Left lung (tissue), 14 donors: ENCODE measurements around the gene SMKR1. TPM values are rescaled to one million over a fixed set of nuclear protein-coding genes. Genes with fewer than 3 reads are reported as not detected.
A peak's percentile ranks its signal among the peaks of the same experiment; 100 is the strongest.

ENCODE experiments used
- ATAC-seq: fragments of 200-7000 bp; cut with Tn5 transposase; one replicate; pipeline ENCODE4 v1.9.1; 2020; ENCODE audit warnings: moderate library complexity
- DNase-seq, 4 donors: peaks; one replicate each; pipeline ENCODE4 v3.0.0-alpha.2; 2013 to 2020
- H3K27ac ChIP-seq, 2 donors: fragments of 200-600 bp; sonication (generic) in 1 of 2; one replicate each; pipeline versions ENCODE4 v1.5.0 to v1.8.0; 2020 to 2021
- H3K27me3 ChIP-seq, 2 donors: fragments of 200-600 bp; sonication (generic) in 1 of 2; one replicate each; pipeline versions ENCODE4 v1.5.0 to v1.8.0; 2020 to 2021
- H3K36me3 ChIP-seq, 2 donors: fragments of 200-600 bp; sonication (generic) in 1 of 2; one replicate each; pipeline versions ENCODE4 v1.5.0 to v1.8.0; 2020 to 2021
- H3K4me1 ChIP-seq, 2 donors: fragments of 200-600 bp; one replicate each; pipeline ENCODE4 v1.8.0; 2021
- H3K4me3 ChIP-seq, 2 donors: fragments of 200-600 bp; sonication (generic) in 1 of 2; one replicate each; pipeline versions ENCODE4 v1.5.0 to v1.8.0; 2020 to 2021; ENCODE audit warnings: mild to moderate bottlenecking in 1 of 2
- H3K9me3 ChIP-seq, 2 donors: fragments of 200-600 bp; sonication (generic) in 1 of 2; one replicate each; pipeline versions ENCODE4 v1.5.0 to v1.8.0; 2020 to 2021
- intact Hi-C, 2 donors: fragments of 100-400 bp; cut with DNase I; formaldehyde crosslinking; loops; one replicate each; pipeline versions ENCODE4 v1.11.2 to v1.14.2; 2022
- long read RNA-seq, 12 donors: library from polyadenylated mRNA in 2 of 12; unstranded in 2 of 12; transcript quantifications; one replicate each; pipeline ENCODE4 v2.0.0 and lab custom pipeline, GENCODE V29; 2019 to 2026
- polyA plus RNA-seq, 6 donors: library from polyadenylated mRNA; unstranded; fragments of 120-200 nt; gene quantifications; one replicate each; pipeline ENCODE4 v1.2.1, GENCODE V29; 2013; ENCODE audit not compliant: insufficient read length in 6 of 6
- total RNA-seq, 2 donors: library from RNA; stranded (reverse); fragmentation: NEBNext Ultra II Directional; extraction: Animal tissue kit (Norgen Biotek cat#: 25700); gene quantifications; one replicate each; pipeline ENCODE4 v1.2.1, GENCODE V29; 2021
- TF ChIP-seq, protein P1 (sequence below), 2 donors: fragments of 200-600 bp; sonication (generic) in 1 of 2; IDR thresholded peaks; one replicate each; pipeline versions ENCODE4 v1.5.0 to v1.8.0; 2021; ENCODE audit warnings: antibody characterized with exemption in 2 of 2
- donor health status: DM: no; HTN: yes; CAD: no.
- donor health status: DM: no; HTN: no; CAD: no.

SMKR1 gene
- total RNA-seq (1 to 10 TPM in 1 of 2 donors, not detected in 1; 1.0 TPM), polyA plus RNA-seq (under 1 TPM; 0.16 to 1.00 (median 0.49) TPM)
- long read RNA-seq, donor 1, partial matches to known transcripts: 0 of 2 reads
- long read RNA-seq, donor 1, other reads (novel, unspliced or antisense): 0 of 2 reads
- long read RNA-seq, donor 2: 0 reads
- long read RNA-seq, donor 3: 0 reads
- long read RNA-seq, donor 4: 0 reads
- long read RNA-seq, donor 5: 0 reads
- long read RNA-seq, donor 6: 0 reads
- long read RNA-seq, donor 7: 0 reads
- long read RNA-seq, donor 8: 0 reads
- long read RNA-seq, donor 9: 0 reads
- long read RNA-seq, donor 10, partial matches to known transcripts: 0 of 2 reads
- long read RNA-seq, donor 10, other reads (novel, unspliced or antisense): 0 of 2 reads
- long read RNA-seq, donor 11, transcript SMKR1-201 (2 exons, 1,035 nt): major isoform, 6 of 7 reads
- long read RNA-seq, donor 11, partial matches to known transcripts: 0 of 7 reads
- long read RNA-seq, donor 11, other reads (novel, unspliced or antisense): 0 of 7 reads
- long read RNA-seq, donor 12: 0 reads

DNA sequence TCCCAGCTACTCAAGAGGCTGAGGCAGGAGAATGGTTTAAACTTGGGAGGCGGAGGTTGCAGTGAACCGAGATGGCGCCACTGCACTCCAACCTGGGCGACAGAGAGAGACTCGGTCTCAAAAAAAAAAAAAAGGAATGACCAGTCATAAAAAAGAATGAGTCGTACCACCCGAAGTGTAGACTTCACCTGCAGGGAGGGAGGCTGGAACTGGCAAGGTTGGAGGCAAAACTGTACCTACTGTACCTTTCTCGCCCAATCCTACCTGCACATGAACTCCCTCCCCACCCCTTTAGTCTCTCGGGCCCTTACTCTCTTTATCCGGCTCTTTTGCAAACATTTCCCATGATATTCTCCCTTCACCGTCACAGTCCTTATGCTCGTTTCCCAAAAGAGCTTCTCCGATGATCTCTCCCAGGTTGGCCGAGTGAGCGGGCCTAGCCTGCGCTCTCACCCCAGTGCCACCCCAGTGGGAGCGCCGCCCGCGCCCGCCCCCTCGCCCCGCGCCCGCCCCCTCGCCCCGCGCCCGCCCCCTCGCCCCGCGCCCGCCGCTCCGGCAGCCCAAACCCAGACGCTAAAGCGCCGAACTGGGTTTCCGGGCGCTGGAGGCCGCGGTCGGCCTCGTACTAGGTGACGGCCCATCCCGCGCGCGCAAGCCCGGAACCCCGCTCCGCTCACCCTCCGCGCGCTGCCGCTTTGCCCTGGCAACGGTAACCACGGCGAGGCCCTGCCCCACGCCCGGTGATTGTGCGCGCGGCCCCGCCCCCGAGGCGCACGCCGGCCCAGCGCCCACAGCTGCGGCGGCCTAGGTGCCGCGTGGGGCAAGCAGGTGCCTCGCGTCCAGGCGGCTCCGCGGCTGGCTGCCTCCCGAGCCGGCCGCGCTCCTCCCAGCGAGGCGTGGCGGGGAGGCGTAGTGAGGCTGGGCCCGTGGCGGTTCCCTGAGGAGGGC is at the start of gene SMKR1:
Gene SMKR1 (plus strand): TSS at position 772 of the 948 bp plus-strand sequence. CDS start 294 bp downstream, outside the sequence.
- H3K36me3 ChIP-seq: no peaks in the 10 kb centered on the region
- H3K27ac ChIP-seq: no peak within 1 kb of the TSS
- peaks cover 0 to 29% of the 10 kb centered on the region in 2 donors for H3K27me3 ChIP-seq
- DNase-seq: peak; percentile 51 to 94 (median 78)
- intact Hi-C loops: no loop called here
- peaks cover 0 to 18% of the 10 kb centered on the region in 2 donors for H3K4me1 ChIP-seq
- TF ChIP-seq, protein P1, sequence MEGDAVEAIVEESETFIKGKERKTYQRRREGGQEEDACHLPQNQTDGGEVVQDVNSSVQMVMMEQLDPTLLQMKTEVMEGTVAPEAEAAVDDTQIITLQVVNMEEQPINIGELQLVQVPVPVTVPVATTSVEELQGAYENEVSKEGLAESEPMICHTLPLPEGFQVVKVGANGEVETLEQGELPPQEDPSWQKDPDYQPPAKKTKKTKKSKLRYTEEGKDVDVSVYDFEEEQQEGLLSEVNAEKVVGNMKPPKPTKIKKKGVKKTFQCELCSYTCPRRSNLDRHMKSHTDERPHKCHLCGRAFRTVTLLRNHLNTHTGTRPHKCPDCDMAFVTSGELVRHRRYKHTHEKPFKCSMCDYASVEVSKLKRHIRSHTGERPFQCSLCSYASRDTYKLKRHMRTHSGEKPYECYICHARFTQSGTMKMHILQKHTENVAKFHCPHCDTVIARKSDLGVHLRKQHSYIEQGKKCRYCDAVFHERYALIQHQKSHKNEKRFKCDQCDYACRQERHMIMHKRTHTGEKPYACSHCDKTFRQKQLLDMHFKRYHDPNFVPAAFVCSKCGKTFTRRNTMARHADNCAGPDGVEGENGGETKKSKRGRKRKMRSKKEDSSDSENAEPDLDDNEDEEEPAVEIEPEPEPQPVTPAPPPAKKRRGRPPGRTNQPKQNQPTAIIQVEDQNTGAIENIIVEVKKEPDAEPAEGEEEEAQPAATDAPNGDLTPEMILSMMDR (IDR thresholded peaks at IDR 0.05): no peak
- peak within 1 kb of the TSS; percentile 54 for H3K4me3 ChIP-seq
- peak; percentile 97 for ATAC-seq
- H3K9me3 ChIP-seq: no peaks in the 10 kb centered on the region

DNA sequence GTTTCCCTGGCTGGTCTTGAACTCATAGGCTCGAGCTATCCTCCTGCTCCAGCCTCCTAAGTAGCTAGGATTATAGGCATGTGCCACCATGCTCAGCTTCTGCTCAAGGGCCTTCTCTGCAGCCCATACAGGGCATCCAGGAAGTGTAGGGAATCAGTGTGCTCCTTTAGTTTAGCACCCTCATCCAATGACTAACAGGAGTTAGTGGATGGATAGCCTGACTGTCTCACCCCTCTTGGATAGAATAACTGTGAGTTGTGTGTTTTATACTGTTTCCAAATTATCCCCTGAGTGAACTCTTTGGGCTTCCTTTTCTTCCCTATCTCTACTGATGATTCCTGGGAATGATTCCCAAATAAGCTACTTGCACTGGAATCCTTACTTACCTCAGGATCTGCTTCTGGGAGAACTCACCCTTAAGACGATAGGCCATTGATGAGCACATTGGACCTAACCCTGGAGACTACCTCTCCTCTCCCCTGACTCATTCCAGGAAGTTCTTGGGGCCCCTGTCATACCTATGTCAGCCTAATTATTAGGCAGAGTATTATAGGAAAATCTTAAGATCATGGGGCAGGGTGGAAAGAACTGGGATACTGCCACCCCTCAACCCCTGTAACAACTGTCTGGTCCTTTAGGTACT is 49.6 kb upstream of the SMKR1 start:
- intact Hi-C loops: no loop called here
- H3K9me3 ChIP-seq: peaks cover 0 to 14% of the 10 kb centered on the region in 2 donors
- TF ChIP-seq, protein P1 (IDR thresholded peaks at IDR 0.05): no peak
- no peak overlapping the region for H3K27ac ChIP-seq
- no peaks in the 10 kb centered on the region for H3K4me1 ChIP-seq
- no peaks in the 10 kb centered on the region for H3K36me3 ChIP-seq
- H3K27me3 ChIP-seq: no peaks in the 10 kb centered on the region
- H3K4me3 ChIP-seq: no peak overlapping the region
- ATAC-seq (no peak), DNase-seq (no peak)

GRCh38 chr7:129453510-129454248 is 48.7 kb upstream of the SMKR1 start:
- peaks cover 0 to 6% of the 10 kb centered on the region in 2 donors for H3K9me3 ChIP-seq
- intact Hi-C loops: no loop called here
- no peak for ATAC-seq

GRCh38 chr7:129454249-129454551 is 48.1 kb upstream of the SMKR1 start:
- TF ChIP-seq, protein P1 (IDR thresholded peaks at IDR 0.05): no peak
- Histone ChIP-seq H3K27ac (no peak overlapping the region), H3K4me3 (no peak overlapping the region), H3K27me3 (no peaks in the 10 kb centered on the region), H3K4me1 (no peaks in the 10 kb centered on the region), H3K9me3 (peaks cover 0 to under 1% of the 10 kb centered on the region in 2 donors), H3K36me3 (no peaks in the 10 kb centered on the region)
- no peak for ATAC-seq
- intact Hi-C loops: no loop called here
- DNase-seq: no peak

More at GRCh38 chr7:129453510-129454248, 48.7 kb upstream of the SMKR1 start:
- Histone ChIP-seq H3K36me3 (no peaks in the 10 kb centered on the region), H3K27ac (no peak overlapping the region), H3K4me3 (no peak overlapping the region), H3K27me3 (no peaks in the 10 kb centered on the region), H3K4me1 (no peaks in the 10 kb centered on the region)
- DNase-seq: no peak
- TF ChIP-seq, protein P1 (IDR thresholded peaks at IDR 0.05): no peak
